ENCODE measurements around the gene CRYBG1.

- no peak for TF ChIP-seq TEAD4 (IDR thresholded peaks at IDR 0.05)
- TF ChIP-seq YY1 (IDR thresholded peaks at IDR 0.05; ENCODE audit: low read depth), result no peak
- TF ChIP-seq FOXM1 (IDR thresholded peaks at IDR 0.05; ENCODE audit: borderline replicate concordance, low read depth), result no peak
- TF ChIP-seq REST (IDR thresholded peaks at IDR 0.05; ENCODE audit: low read depth), result no peak
- no peak for TF ChIP-seq EP300 (IDR thresholded peaks at IDR 0.05; ENCODE audit: borderline replicate concordance)
- no peak for TF ChIP-seq TCF12 (IDR thresholded peaks at IDR 0.05; ENCODE audit: low read depth)
- TF ChIP-seq, protein P1, sequence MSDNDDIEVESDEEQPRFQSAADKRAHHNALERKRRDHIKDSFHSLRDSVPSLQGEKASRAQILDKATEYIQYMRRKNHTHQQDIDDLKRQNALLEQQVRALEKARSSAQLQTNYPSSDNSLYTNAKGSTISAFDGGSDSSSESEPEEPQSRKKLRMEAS (IDR thresholded peaks at IDR 0.05), result no peak
- no peak for TF ChIP-seq CEBPB (IDR thresholded peaks at IDR 0.05)
- TF ChIP-seq CREB1 (IDR thresholded peaks at IDR 0.05; ENCODE audit: low read depth), result no peak
- TF ChIP-seq RAD21 (IDR thresholded peaks at IDR 0.05; ENCODE audit: low read depth), result no peak
- TF ChIP-seq ZBTB7A (IDR thresholded peaks at IDR 0.05; ENCODE audit: low read depth), result no peak
- TF ChIP-seq NFIC (IDR thresholded peaks at IDR 0.05), result no peak
These were observed 164.8 kb downstream of the CRYBG1 start for GRCh38 chr6:106525107-106525881.

All from Ishikawa (cell line).